HEK293T (cell line): ENCODE data around the gene MOCS3.

ENCODE experiments used
- CTCF ChIA-PET: fragments of 350-600 bp; formaldehyde crosslinking; extraction: SDS; loops from one replicate; lab custom pipeline; 2021; ENCODE audit warnings: antibody characterized with exemption, inconsistent platforms; lab: Yijun Ruan, JAX
- POLR2A ChIA-PET: fragments of 350-600 bp; formaldehyde crosslinking; extraction: SDS; loops from one replicate; lab custom pipeline; 2020; ENCODE audit warnings: antibody characterized with exemption, inconsistent platforms; lab: Yijun Ruan, JAX
- DNase-seq: peaks from one replicate; pipeline ENCODE4 v3.0.0; 2012; ENCODE audit warnings: mixed read lengths; ENCODE audit errors: extremely low spot score
- ARNT ChIP-seq: fragments of 450-650 bp; IDR thresholded peaks from 2 replicates; pipeline ENCODE4 v1.6.1; 2017; ENCODE audit warnings: mild to moderate bottlenecking
- BHLHE40 ChIP-seq: fragments of 450-650 bp; IDR thresholded peaks from 2 replicates; pipeline ENCODE4 v1.6.1; 2016; ENCODE audit warnings: mild to moderate bottlenecking, moderate library complexity, borderline replicate concordance
- CTBP1 ChIP-seq: fragments of 450-650 bp; IDR thresholded peaks from 2 replicates; pipeline ENCODE4 v1.6.1; 2016; ENCODE audit warnings: borderline replicate concordance
- ELF4 ChIP-seq: fragments of 450-650 bp; IDR thresholded peaks from 2 replicates; pipeline ENCODE4 v1.6.1; 2017; ENCODE audit warnings: antibody characterized with exemption
- FOXA1 ChIP-seq: fragments of 450-650 bp; IDR thresholded peaks from 2 replicates; pipeline ENCODE4 v1.6.1; 2016; ENCODE audit warnings: mild to moderate bottlenecking
- FOXK2 ChIP-seq: fragments of 450-650 bp; IDR thresholded peaks from 2 replicates; pipeline ENCODE4 v1.6.1; 2016; ENCODE audit warnings: mild to moderate bottlenecking
- FOXM1 ChIP-seq: fragments of 450-650 bp; IDR thresholded peaks from 2 replicates; pipeline ENCODE4 v1.6.1; 2017; ENCODE audit warnings: mild to moderate bottlenecking, borderline replicate concordance
- HDGF ChIP-seq: fragments of 450-650 bp; IDR thresholded peaks from 2 replicates; pipeline ENCODE4 v1.6.1; 2017; ENCODE audit warnings: antibody characterized with exemption, borderline replicate concordance
- L3MBTL2 ChIP-seq: fragments of 450-650 bp; conservative IDR thresholded peaks from 2 replicates; pipeline ENCODE4 v1.6.1; 2016; ENCODE audit warnings: mild to moderate bottlenecking
- LEF1 ChIP-seq: fragments of 450-650 bp; IDR thresholded peaks from 2 replicates; pipeline ENCODE4 v1.6.1; 2017; ENCODE audit warnings: mild to moderate bottlenecking, borderline replicate concordance
- NFRKB ChIP-seq: fragments of 450-650 bp; IDR thresholded peaks from 2 replicates; pipeline ENCODE4 v1.6.1; 2016; ENCODE audit warnings: mild to moderate bottlenecking, moderate library complexity
- SP1 ChIP-seq: fragments of 450-650 bp; IDR thresholded peaks from 2 replicates; pipeline ENCODE4 v1.6.1; 2017
- SUZ12 ChIP-seq: fragments of 450-650 bp; IDR thresholded peaks from 2 replicates; pipeline ENCODE4 v1.6.1; 2016; ENCODE audit warnings: mild to moderate bottlenecking
- TARDBP ChIP-seq: fragments of 450-650 bp; IDR thresholded peaks from 2 replicates; pipeline ENCODE4 v1.6.1; 2016
- ZNF384 ChIP-seq: fragments of 450-650 bp; IDR thresholded peaks from 2 replicates; pipeline ENCODE4 v1.6.1; 2016
- TF ChIP-seq, protein P1 (sequence below): fragments of 450-650 bp; IDR thresholded peaks from 2 replicates; pipeline ENCODE4 v1.6.1; 2016

The MOCS3 gene

DNA sequence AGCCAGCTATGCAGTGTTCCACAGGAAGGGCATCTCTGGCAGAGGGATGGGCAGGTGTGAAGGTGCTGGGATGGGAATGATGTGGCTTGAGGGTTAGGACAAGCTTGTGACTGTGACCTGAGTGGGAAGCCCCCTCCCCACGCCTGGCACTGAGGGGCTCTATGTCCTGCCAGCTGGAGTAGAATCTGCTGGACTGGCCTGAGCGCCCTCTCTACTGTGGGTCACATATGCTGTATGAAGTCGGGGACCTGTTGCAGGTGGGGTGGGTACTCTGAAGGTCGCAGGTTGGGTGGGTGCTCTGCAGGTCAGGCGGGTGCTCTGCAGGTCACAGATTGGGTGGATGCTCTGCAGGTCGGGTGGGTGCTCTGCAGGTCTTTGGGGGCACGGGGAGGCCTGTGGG lies 44.0 kb downstream of the MOCS3 start:
- TF ChIP-seq TARDBP (no peak), NFRKB (no peak), SUZ12 (no peak), CTBP1 (no peak)
- POLR2A ChIA-PET, result no interaction called here

DNA sequence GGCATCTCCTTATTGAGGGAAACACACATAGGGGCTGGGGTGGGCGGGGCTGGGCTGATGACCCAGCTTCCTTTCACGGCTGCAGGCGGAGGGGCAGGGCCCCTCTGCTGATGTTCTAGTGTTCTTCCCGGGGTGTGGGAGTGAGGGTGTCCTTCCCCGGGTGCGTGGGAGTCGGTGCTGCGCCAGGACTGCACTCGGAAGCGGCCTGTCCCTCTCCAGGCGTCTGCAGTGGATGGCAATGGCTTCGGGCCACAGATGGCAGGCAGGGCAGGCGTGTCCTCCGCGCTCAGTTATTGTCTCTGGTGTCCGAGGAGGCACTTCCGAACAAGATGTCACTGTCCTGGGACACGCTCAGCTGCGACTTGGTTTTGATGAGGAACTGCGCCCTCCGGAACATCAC lies 45.1 kb downstream of the MOCS3 start:
- POLR2A ChIA-PET, result no interaction called here
- no peak for TF ChIP-seq FOXK2
- TF ChIP-seq FOXM1, result no peak
- no peak for TF ChIP-seq ELF4
- no peak for TF ChIP-seq SP1
- TF ChIP-seq TARDBP, result no peak
- TF ChIP-seq ARNT, result no peak
- no peak for TF ChIP-seq HDGF
- TF ChIP-seq SUZ12, result no peak
- no peak for TF ChIP-seq FOXA1
- no peak for TF ChIP-seq NFRKB
- no peak for TF ChIP-seq LEF1
- TF ChIP-seq L3MBTL2, result no peak
- TF ChIP-seq BHLHE40, result no peak
- TF ChIP-seq, protein P1, sequence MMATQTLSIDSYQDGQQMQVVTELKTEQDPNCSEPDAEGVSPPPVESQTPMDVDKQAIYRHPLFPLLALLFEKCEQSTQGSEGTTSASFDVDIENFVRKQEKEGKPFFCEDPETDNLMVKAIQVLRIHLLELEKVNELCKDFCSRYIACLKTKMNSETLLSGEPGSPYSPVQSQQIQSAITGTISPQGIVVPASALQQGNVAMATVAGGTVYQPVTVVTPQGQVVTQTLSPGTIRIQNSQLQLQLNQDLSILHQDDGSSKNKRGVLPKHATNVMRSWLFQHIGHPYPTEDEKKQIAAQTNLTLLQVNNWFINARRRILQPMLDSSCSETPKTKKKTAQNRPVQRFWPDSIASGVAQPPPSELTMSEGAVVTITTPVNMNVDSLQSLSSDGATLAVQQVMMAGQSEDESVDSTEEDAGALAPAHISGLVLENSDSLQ, result no peak
- no peak for TF ChIP-seq CTBP1
- TF ChIP-seq ZNF384, result no peak

More for the DNA sequence above, 44.0 kb downstream of the MOCS3 start:
- DNase-seq, result no peak
- CTCF ChIA-PET, result no interaction called here

DNA sequence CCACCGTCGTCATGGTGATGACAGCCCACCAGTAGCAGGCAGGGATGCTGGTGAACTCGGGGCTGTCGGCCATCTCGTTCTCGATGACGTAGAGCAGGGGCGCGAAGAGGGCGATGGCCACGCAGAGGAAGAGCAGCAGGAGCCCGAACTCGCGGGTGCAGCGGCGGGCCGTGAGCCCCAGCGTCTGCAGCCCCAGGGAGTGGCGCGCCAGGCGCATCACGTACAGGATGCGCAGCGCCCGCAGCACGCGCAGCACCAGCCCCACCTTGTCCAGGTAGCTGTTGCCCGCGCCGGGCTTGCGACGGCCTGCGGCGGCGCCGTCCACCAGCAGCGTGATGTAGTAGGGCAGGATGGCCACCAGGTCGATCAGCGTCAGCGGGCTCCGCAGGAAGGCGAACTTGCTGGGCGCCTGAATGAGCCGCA lies 45.7 kb downstream of the MOCS3 start:
- ChIA-PET POLR2A (no interaction called here), CTCF (no interaction called here)
- TF ChIP-seq LEF1 (no peak), FOXK2 (no peak), L3MBTL2 (no peak), ELF4 (no peak), HDGF (no peak), FOXM1 (no peak), CTBP1 (no peak), BHLHE40 (no peak), NFRKB (no peak)
- TF ChIP-seq, protein P1, result no peak
- no peak for DNase-seq

More for the DNA sequence above, 45.1 kb downstream of the MOCS3 start:
- CTCF ChIA-PET, result interaction anchor here (0.7 kb wide), 1 partner anchor 11 kb away, joined by 3 read pairs; no protein-coding TSS in a partner anchor
- DNase-seq, result no peak

DNA sequence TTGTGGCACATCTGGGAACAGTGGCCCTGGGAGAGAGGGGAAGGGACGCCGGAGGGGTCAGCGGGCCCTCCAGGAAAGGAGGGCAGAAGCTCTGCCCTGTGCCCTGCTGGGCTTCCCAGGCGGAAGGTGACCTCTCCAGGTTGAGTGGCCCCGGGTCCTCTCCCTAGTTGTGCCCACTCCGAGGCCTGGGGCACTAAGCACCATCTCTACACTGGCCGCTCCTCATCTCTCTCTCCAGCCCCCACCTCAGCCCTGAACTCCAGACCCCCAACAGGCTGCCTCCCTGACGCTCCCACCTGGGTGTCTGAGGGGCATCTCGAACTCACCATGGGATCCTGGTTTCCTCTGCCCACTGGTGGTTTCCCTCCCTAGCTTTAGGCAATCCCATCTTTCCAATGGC lies 46.2 kb downstream of the MOCS3 start:
- POLR2A ChIA-PET, result no interaction called here
- TF ChIP-seq CTBP1 (no peak), SUZ12 (no peak), FOXA1 (no peak), SP1 (no peak)
- TF ChIP-seq, protein P1, result no peak
- CTCF ChIA-PET, result no interaction called here
- no peak for DNase-seq

DNA sequence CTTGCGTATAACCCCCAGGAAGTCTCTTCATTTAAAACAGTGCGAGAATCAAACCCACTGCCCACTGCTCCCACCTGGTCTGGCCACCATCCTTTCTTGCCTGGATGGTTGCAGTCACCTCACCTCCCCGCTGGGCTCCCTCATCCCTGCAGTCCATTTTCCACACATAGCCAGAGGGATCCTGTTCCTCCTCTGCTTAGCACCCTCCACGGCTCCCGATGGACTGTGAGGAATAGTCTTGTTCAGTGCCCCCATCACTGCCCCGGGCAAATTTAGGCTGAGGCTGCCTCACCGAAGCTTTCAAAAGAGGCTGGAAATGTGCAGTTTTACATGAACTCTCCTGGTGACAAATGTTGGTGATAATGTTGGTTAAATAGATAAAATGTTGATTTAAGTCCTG lies 46.6 kb downstream of the MOCS3 start:
- ChIA-PET CTCF (no interaction called here), POLR2A (no interaction called here)
- no peak for TF ChIP-seq ZNF384
- no peak for TF ChIP-seq ARNT
- no peak for TF ChIP-seq SUZ12
- no peak for TF ChIP-seq FOXK2
- no peak for TF ChIP-seq CTBP1
- no peak for TF ChIP-seq SP1
- no peak for TF ChIP-seq LEF1
- no peak for TF ChIP-seq ELF4
- TF ChIP-seq, protein P1, result no peak
- TF ChIP-seq HDGF, result no peak
- no peak for TF ChIP-seq L3MBTL2
- DNase-seq, result no peak

DNA sequence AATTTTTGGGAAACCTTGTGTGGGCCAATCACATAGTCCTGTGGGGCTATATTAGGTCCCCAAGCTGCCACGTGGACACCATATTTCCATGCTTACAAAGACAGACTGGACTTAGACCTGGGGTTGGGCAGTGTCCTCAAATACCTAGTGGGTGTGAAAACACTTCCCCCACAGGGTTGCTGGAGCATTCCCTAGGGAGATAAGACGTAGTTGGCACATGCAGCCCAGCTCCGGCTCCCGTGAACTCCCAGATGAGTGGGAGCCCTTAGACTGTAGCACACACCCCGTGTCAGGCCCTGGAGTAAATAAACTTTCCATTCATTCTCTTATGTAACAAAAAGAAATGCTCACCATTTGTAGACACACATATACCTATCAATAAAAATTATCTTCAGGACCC lies 50.1 kb downstream of the MOCS3 start:
- ChIA-PET POLR2A (interaction anchor here (0.7 kb wide), 1 partner anchor 1186 kb away, joined by 3 read pairs; no protein-coding TSS in a partner anchor), CTCF (interaction anchor here (0.6 kb wide), 1 partner anchor 614 kb away, joined by 3 read pairs; no protein-coding TSS in a partner anchor)
- no peak for DNase-seq
- TF ChIP-seq ZNF384 (no peak), NFRKB (no peak), ELF4 (no peak), FOXA1 (no peak), HDGF (no peak), FOXM1 (no peak), L3MBTL2 (no peak), LEF1 (no peak)
- TF ChIP-seq, protein P1, result no peak
